HUES64 (cell line): ENCODE data around the gene PEX10.

Source experiments
- H3K27ac ChIP-seq: 2 replicates; pipeline ENCODE4 v1.7.0; 2013; ENCODE audit warnings: low read depth, low read length, inconsistent platforms
- H3K27me3 ChIP-seq: 2 replicates; pipeline ENCODE4 v1.6.1; 2013; ENCODE audit warnings: mild to moderate bottlenecking, low read length; ENCODE audit not compliant: insufficient read depth
- H3K36me3 ChIP-seq: 2 replicates; pipeline ENCODE4 v1.6.1; 2013; ENCODE audit warnings: mild to moderate bottlenecking, low read length; ENCODE audit not compliant: insufficient read depth
- H3K4me1 ChIP-seq: 2 replicates; pipeline ENCODE4 v1.6.1; 2013; ENCODE audit warnings: mild to moderate bottlenecking, low read length, moderate library complexity; ENCODE audit not compliant: insufficient read depth
- H3K4me3 ChIP-seq: 2 replicates; pipeline ENCODE4 v1.5.1; 2013; ENCODE audit warnings: mild to moderate bottlenecking, low read length, moderate library complexity
- H3K9ac ChIP-seq: 2 replicates; pipeline ENCODE4 v1.6.1; 2013; ENCODE audit warnings: mild to moderate bottlenecking, low read depth, low read length
- H3K9me3 ChIP-seq: 2 replicates; pipeline ENCODE4 v1.6.1; 2013; ENCODE audit warnings: low read depth, low read length; ENCODE audit not compliant: insufficient read depth
- WGBS: fragments of 150-250, 120-280 bp; methylation state at CpG from one replicate; pipeline ENCODE4 v1.1.7; 2013; ENCODE audit warnings: missing lambda C conversion rate; 5-methylcytosine and 5-hydroxymethylcytosine counted together

PEX10 gene

GRCh38 chr1:2386636-2387611, 25.4 kb downstream of the PEX10 start:
- Histone ChIP-seq H3K9ac (no peak overlapping the region), H3K4me3 (no peak overlapping the region), H3K27me3 (no peaks in the 10 kb centered on the region), H3K9me3 (no peaks in the 10 kb centered on the region), H3K27ac (no peak overlapping the region), H3K4me1 (peaks cover 4% of the 10 kb centered on the region; the same call in 1 of the 2 replicates), H3K36me3 (peaks cover 8% of the 10 kb centered on the region)
- WGBS: 95% methylated on average over 30 of the region's 30 CpGs

- no peaks in the 10 kb centered on the region for H3K27me3 ChIP-seq
- no peak overlapping the region for H3K27ac ChIP-seq
- no peaks in the 10 kb centered on the region for H3K9me3 ChIP-seq
- H3K9ac ChIP-seq: no peak overlapping the region
- peaks cover 4% of the 10 kb centered on the region; the same call in 1 of the 2 replicates for H3K4me1 ChIP-seq
- WGBS: 93% methylated on average over 19 of the region's 19 CpGs
- H3K36me3 ChIP-seq: peaks cover 8% of the 10 kb centered on the region
- no peak overlapping the region for H3K4me3 ChIP-seq
These were observed 26.6 kb downstream of the PEX10 start for GRCh38 chr1:2385606-2386280.

- no peak overlapping the region for H3K4me3 ChIP-seq
- peaks cover 8% of the 10 kb centered on the region for H3K36me3 ChIP-seq
- no peaks in the 10 kb centered on the region for H3K9me3 ChIP-seq
- H3K4me1 ChIP-seq: no peaks in the 10 kb centered on the region
- no peaks in the 10 kb centered on the region for H3K27me3 ChIP-seq
- H3K27ac ChIP-seq: no peak overlapping the region
- WGBS: 87% methylated on average over 41 of the region's 41 CpGs
- H3K9ac ChIP-seq: no peak overlapping the region
These were observed 27.4 kb downstream of the PEX10 start for GRCh38 chr1:2384941-2385481.

GRCh38 chr1:2384130-2384860, 28.1 kb downstream of the PEX10 start:
- Histone ChIP-seq H3K4me3 (no peak overlapping the region), H3K27ac (no peak overlapping the region), H3K36me3 (peaks cover 8% of the 10 kb centered on the region; the same call in 1 of the 2 replicates), H3K4me1 (no peaks in the 10 kb centered on the region), H3K9me3 (no peaks in the 10 kb centered on the region), H3K9ac (no peak overlapping the region), H3K27me3 (no peaks in the 10 kb centered on the region)
- 92% methylated on average over 21 of the region's 21 CpGs for WGBS

GRCh38 chr1:2383576-2383975, 28.8 kb downstream of the PEX10 start:
- Histone ChIP-seq H3K4me3 (no peak overlapping the region), H3K27me3 (no peaks in the 10 kb centered on the region), H3K36me3 (peaks cover 8% of the 10 kb centered on the region; the same call in 1 of the 2 replicates), H3K9me3 (no peaks in the 10 kb centered on the region), H3K27ac (no peak overlapping the region), H3K9ac (no peak overlapping the region), H3K4me1 (no peaks in the 10 kb centered on the region)
- WGBS: 90% methylated on average over 14 of the region's 14 CpGs

GRCh38 chr1:2382621-2383361, 29.6 kb downstream of the PEX10 start:
- no peak overlapping the region for H3K4me3 ChIP-seq
- no peaks in the 10 kb centered on the region for H3K9me3 ChIP-seq
- H3K27me3 ChIP-seq: no peaks in the 10 kb centered on the region
- 66% methylated on average over 13 of the region's 13 CpGs for WGBS
- no peaks in the 10 kb centered on the region for H3K4me1 ChIP-seq
- no peak overlapping the region for H3K27ac ChIP-seq
- H3K9ac ChIP-seq: no peak overlapping the region
- H3K36me3 ChIP-seq: peaks cover 4% of the 10 kb centered on the region; the same call in 1 of the 2 replicates

- no peaks in the 10 kb centered on the region for H3K4me1 ChIP-seq
- H3K27me3 ChIP-seq: no peaks in the 10 kb centered on the region
- H3K36me3 ChIP-seq: no peaks in the 10 kb centered on the region
- H3K4me3 ChIP-seq: no peak overlapping the region
- H3K9me3 ChIP-seq: no peaks in the 10 kb centered on the region
- H3K9ac ChIP-seq: no peak overlapping the region
- no peak overlapping the region for H3K27ac ChIP-seq
- WGBS: 68% methylated on average over 28 of the region's 28 CpGs
These were observed 30.4 kb downstream of the PEX10 start for GRCh38 chr1:2381741-2382620.

- no peaks in the 10 kb centered on the region for H3K36me3 ChIP-seq
- no peak overlapping the region for H3K9ac ChIP-seq
- WGBS: 93% methylated on average over 32 of the region's 32 CpGs
- no peaks in the 10 kb centered on the region for H3K4me1 ChIP-seq
- no peaks in the 10 kb centered on the region for H3K9me3 ChIP-seq
- no peak overlapping the region for H3K4me3 ChIP-seq
- no peaks in the 10 kb centered on the region for H3K27me3 ChIP-seq
- H3K27ac ChIP-seq: no peak overlapping the region
These were observed 31.4 kb downstream of the PEX10 start for GRCh38 chr1:2380816-2381591.

GRCh38 chr1:2379733-2380404, 32.5 kb downstream of the PEX10 start:
- Histone ChIP-seq H3K4me3 (no peak overlapping the region), H3K36me3 (no peaks in the 10 kb centered on the region), H3K9ac (no peak overlapping the region), H3K27ac (no peak overlapping the region), H3K4me1 (no peaks in the 10 kb centered on the region), H3K27me3 (no peaks in the 10 kb centered on the region), H3K9me3 (no peaks in the 10 kb centered on the region)
- 93% methylated on average over 23 of the region's 23 CpGs for WGBS
